ENCODE data around the gene CHP1.

Gene CHP1

DNA sequence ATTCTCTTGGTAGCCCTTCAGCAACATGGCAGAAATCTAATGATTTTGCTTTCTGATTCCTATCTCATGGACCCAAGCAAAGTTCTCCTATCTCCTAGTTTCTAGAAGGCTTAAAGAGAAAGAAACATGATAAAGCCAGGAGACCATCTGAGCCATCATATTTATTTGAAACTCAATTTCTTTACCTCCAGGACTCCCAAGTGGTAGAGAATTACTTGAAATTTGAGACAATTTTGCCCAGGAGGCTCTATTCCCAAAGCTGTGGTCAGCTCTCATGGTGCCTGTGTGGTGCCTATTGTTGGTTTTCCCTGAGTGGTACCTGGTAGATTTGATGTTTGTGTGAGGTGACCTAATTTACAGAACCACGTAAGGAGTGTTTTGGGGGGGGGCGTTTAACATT lies 38.8 kb downstream of the CHP1 start:
- Histone ChIP-seq H3K4me3 (ENCODE audit: insufficient read depth in 1 of 2, low read depth in 1 of 2, low read length in 2 of 2) (no peak overlapping the region), H3K36me3 (ENCODE audit: control insufficient read depth in 1 of 2, insufficient read depth in 2 of 2, low read depth in 1 of 2, low read length in 2 of 2) (peaks cover 17 to 57% of the 10 kb centered on the region in 2 experiments), H3K4me2 (ENCODE audit: low read length, poor library complexity, severe bottlenecking) (no peak overlapping the region), H2AFZ (ENCODE audit: low read depth, low read length) (no peak overlapping the region), H3K9me3 (ENCODE audit: control insufficient read depth, low read length) (no peaks in the 10 kb centered on the region), H4K91ac (ENCODE audit: low read length) (no peak overlapping the region), H2BK15ac (ENCODE audit: low read depth, poor library complexity, severe bottlenecking) (no peak overlapping the region), H3K4me1 (ENCODE audit: control insufficient read depth, insufficient read depth, low read depth, low read length) (no peaks in the 10 kb centered on the region), H3K14ac (ENCODE audit: low read length in 2 of 2) (no peak overlapping the region), H3K4ac (ENCODE audit: low read depth in 1 of 2, low read length in 2 of 2) (no peak overlapping the region), H3K9ac (ENCODE audit: low read length) (no peak overlapping the region), H3K27me3 (ENCODE audit: control insufficient read depth in 1 of 2, insufficient read depth in 1 of 2, low read length in 2 of 2) (no peaks in the 10 kb centered on the region), H3K23ac (ENCODE audit: low read length in 2 of 2) (no peak overlapping the region), H3K18ac (ENCODE audit: low read depth in 1 of 2, low read length in 2 of 2) (no peak overlapping the region), H3K79me1 (replicated peaks; ENCODE audit: low read length, poor library complexity, severe bottlenecking) (peaks cover 6% of the 10 kb centered on the region), H2AK5ac (ENCODE audit: low read length, severe bottlenecking) (no peak overlapping the region), H2BK120ac (ENCODE audit: low read depth, low read length) (no peak overlapping the region), H4K8ac (ENCODE audit: low read length) (no peak overlapping the region), H3K27ac (ENCODE audit: low read length, poor library complexity, severe bottlenecking) (no peak overlapping the region), H2BK12ac (ENCODE audit: low read length in 2 of 2) (no peak overlapping the region), H2BK5ac (ENCODE audit: low read depth, low read length, poor library complexity, severe bottlenecking) (no peak overlapping the region)
- DNase-seq, result no peak
- 100% methylated on average over 2 of the region's 2 CpGs for WGBS

DNA sequence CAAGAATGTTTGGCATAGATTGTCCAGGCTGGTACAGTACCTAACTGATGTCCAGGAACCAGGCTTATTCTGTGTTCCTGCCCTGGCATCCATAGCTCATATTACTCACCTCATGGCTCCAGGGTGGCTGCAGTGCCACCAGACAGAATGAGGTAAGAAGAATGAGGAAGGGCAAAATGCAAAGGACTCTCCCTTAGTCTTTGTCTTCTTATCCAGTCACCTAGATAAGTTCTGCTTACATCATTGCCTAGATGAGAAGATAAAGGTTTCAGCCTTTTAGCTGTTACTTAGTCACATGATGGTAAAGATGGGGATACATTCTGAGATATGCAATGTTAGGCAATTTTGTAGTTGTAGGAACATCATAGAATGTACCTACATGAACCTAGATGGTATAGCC lies 45.8 kb downstream of the CHP1 start:
- peaks cover 2% of the 10 kb centered on the region for H3K4me1 ChIP-seq (ENCODE audit: control insufficient read depth, insufficient read depth, low read depth, low read length)
- DNase-seq, result no peak
- H3K9ac ChIP-seq (ENCODE audit: low read length), result no peak overlapping the region
- H4K91ac ChIP-seq (ENCODE audit: low read length), result no peak overlapping the region
- no peak overlapping the region for H3K4me2 ChIP-seq (ENCODE audit: low read length, poor library complexity, severe bottlenecking)
- H2BK15ac ChIP-seq (ENCODE audit: low read depth, poor library complexity, severe bottlenecking), result no peak overlapping the region
- no peak overlapping the region for H4K8ac ChIP-seq (ENCODE audit: low read length)
- no peak overlapping the region for H3K23ac ChIP-seq (ENCODE audit: low read length in 2 of 2)
- H3K36me3 ChIP-seq (ENCODE audit: control insufficient read depth in 1 of 2, insufficient read depth in 2 of 2, low read depth in 1 of 2, low read length in 2 of 2), result peaks cover 29 to 57% of the 10 kb centered on the region in 2 experiments
- no peak overlapping the region for H2BK5ac ChIP-seq (ENCODE audit: low read depth, low read length, poor library complexity, severe bottlenecking)
- H3K4me3 ChIP-seq (ENCODE audit: insufficient read depth in 1 of 2, low read depth in 1 of 2, low read length in 2 of 2), result no peak overlapping the region
- H3K27me3 ChIP-seq (ENCODE audit: control insufficient read depth in 1 of 2, insufficient read depth in 1 of 2, low read length in 2 of 2), result no peaks in the 10 kb centered on the region
- H2AK5ac ChIP-seq (ENCODE audit: low read length, severe bottlenecking), result no peak overlapping the region
- H3K18ac ChIP-seq (ENCODE audit: low read depth in 1 of 2, low read length in 2 of 2), result no peak overlapping the region
- H2BK120ac ChIP-seq (ENCODE audit: low read depth, low read length), result no peak overlapping the region
- H2AFZ ChIP-seq (ENCODE audit: low read depth, low read length), result no peak overlapping the region
- H2BK12ac ChIP-seq (ENCODE audit: low read length in 2 of 2), result no peak overlapping the region
- no peak overlapping the region for H3K4ac ChIP-seq (ENCODE audit: low read depth in 1 of 2, low read length in 2 of 2)
- peaks cover 3% of the 10 kb centered on the region for H3K79me1 ChIP-seq (replicated peaks; ENCODE audit: low read length, poor library complexity, severe bottlenecking)
- no peak overlapping the region for H3K27ac ChIP-seq (ENCODE audit: low read length, poor library complexity, severe bottlenecking)
- no peak overlapping the region for H3K14ac ChIP-seq (ENCODE audit: low read length in 2 of 2)
- no peaks in the 10 kb centered on the region for H3K9me3 ChIP-seq (ENCODE audit: control insufficient read depth, low read length)

DNA sequence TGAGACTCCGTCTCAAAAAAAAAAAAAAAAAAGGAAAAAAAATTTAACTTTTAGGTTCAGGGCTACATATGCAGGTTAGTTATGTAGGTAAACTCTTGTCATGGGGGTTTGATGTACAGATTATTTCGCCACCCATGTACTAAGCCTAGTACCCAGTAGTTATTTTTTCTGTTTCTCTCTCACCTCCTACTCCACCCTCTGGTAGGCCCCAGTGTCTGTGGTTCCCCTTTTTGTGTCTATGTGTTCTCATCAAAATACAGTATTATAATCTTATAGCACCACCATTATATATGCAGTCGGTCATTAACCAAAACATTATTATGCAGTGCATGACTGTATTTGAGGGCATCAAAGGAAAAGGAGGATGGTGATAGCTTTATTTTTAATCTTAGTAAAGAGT lies 47.3 kb downstream of the CHP1 start:
- Histone ChIP-seq H2BK120ac (ENCODE audit: low read depth, low read length) (no peak overlapping the region), H3K27me3 (ENCODE audit: control insufficient read depth in 1 of 2, insufficient read depth in 1 of 2, low read length in 2 of 2) (no peaks in the 10 kb centered on the region), H2BK15ac (ENCODE audit: low read depth, poor library complexity, severe bottlenecking) (no peak overlapping the region), H2BK12ac (ENCODE audit: low read length in 2 of 2) (no peak overlapping the region), H3K9me3 (ENCODE audit: control insufficient read depth, low read length) (no peaks in the 10 kb centered on the region), H3K4me3 (ENCODE audit: insufficient read depth in 1 of 2, low read depth in 1 of 2, low read length in 2 of 2) (no peak overlapping the region), H4K8ac (ENCODE audit: low read length) (no peak overlapping the region), H3K36me3 (ENCODE audit: control insufficient read depth in 1 of 2, insufficient read depth in 2 of 2, low read depth in 1 of 2, low read length in 2 of 2) (peaks cover 23 to 47% of the 10 kb centered on the region in 2 experiments), H4K91ac (ENCODE audit: low read length) (no peak overlapping the region), H3K27ac (ENCODE audit: low read length, poor library complexity, severe bottlenecking) (no peak overlapping the region), H3K9ac (ENCODE audit: low read length) (no peak overlapping the region), H3K4me1 (ENCODE audit: control insufficient read depth, insufficient read depth, low read depth, low read length) (peaks cover 4% of the 10 kb centered on the region), H3K4me2 (ENCODE audit: low read length, poor library complexity, severe bottlenecking) (no peak overlapping the region), H2BK5ac (ENCODE audit: low read depth, low read length, poor library complexity, severe bottlenecking) (no peak overlapping the region), H3K79me1 (replicated peaks; ENCODE audit: low read length, poor library complexity, severe bottlenecking) (peaks cover 5% of the 10 kb centered on the region), H3K4ac (ENCODE audit: low read depth in 1 of 2, low read length in 2 of 2) (no peak overlapping the region), H2AK5ac (ENCODE audit: low read length, severe bottlenecking) (no peak overlapping the region), H2AFZ (ENCODE audit: low read depth, low read length) (no peak overlapping the region), H3K23ac (ENCODE audit: low read length in 2 of 2) (no peak overlapping the region), H3K18ac (ENCODE audit: low read depth in 1 of 2, low read length in 2 of 2) (no peak overlapping the region), H3K14ac (ENCODE audit: low read length in 2 of 2) (no peak overlapping the region)
- 83% methylated on average over 1 of the region's 3 CpGs for WGBS
- no peak for DNase-seq

DNA sequence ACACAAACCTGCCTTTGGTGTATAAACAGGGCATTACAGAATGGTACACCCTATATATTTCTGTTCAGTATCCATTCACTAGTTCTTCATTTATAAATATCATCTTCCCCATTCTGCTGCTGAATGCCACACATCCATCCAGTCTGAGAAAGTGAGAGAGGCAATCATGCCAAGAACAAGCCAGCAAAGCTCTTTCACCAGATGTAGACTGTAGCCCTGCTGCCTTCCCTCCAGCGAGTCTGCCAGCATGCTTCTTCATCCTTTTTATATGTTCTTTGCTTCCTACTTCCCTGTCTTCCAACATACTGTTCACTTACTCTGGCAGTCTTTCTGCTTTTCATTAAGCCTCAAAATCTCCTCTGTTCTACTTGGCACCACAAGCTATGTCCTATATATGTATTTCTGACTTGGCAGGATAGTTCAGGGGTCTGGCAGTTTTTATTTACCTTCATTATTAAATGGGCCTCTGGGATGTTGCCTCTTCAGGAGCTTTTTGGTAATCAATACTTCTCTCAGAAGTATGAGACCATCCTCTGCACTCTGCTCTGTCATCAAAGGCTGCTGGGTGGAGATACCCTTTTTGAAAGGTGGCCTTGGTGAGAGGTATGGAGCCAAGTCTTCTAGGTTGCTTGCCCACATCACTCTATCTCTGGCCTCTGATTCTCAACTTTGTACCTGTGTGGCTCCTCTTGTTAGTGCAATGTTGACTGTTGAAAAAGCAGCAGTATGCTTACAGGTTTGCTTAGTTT lies 48.6 kb downstream of the CHP1 start:
- Histone ChIP-seq H3K27ac (ENCODE audit: low read length, poor library complexity, severe bottlenecking) (no peak overlapping the region), H3K79me1 (replicated peaks; ENCODE audit: low read length, poor library complexity, severe bottlenecking) (peaks cover 2% of the 10 kb centered on the region), H4K8ac (ENCODE audit: low read length) (no peak overlapping the region), H3K27me3 (ENCODE audit: control insufficient read depth in 1 of 2, insufficient read depth in 1 of 2, low read length in 2 of 2) (no peaks in the 10 kb centered on the region), H3K4me1 (ENCODE audit: control insufficient read depth, insufficient read depth, low read depth, low read length) (peaks cover 5% of the 10 kb centered on the region), H2BK120ac (ENCODE audit: low read depth, low read length) (no peak overlapping the region), H2BK15ac (ENCODE audit: low read depth, poor library complexity, severe bottlenecking) (no peak overlapping the region), H2BK12ac (ENCODE audit: low read length in 2 of 2) (no peak overlapping the region), H3K23ac (ENCODE audit: low read length in 2 of 2) (no peak overlapping the region), H3K4me2 (ENCODE audit: low read length, poor library complexity, severe bottlenecking) (no peak overlapping the region), H3K4ac (ENCODE audit: low read depth in 1 of 2, low read length in 2 of 2) (no peak overlapping the region), H3K4me3 (ENCODE audit: insufficient read depth in 1 of 2, low read depth in 1 of 2, low read length in 2 of 2) (no peak overlapping the region), H4K91ac (ENCODE audit: low read length) (no peak overlapping the region), H3K9ac (ENCODE audit: low read length) (no peak overlapping the region), H3K36me3 (ENCODE audit: control insufficient read depth in 1 of 2, insufficient read depth in 2 of 2, low read depth in 1 of 2, low read length in 2 of 2) (peaks cover 16 to 40% of the 10 kb centered on the region in 2 experiments), H3K9me3 (ENCODE audit: control insufficient read depth, low read length) (no peaks in the 10 kb centered on the region), H3K18ac (ENCODE audit: low read depth in 1 of 2, low read length in 2 of 2) (no peak overlapping the region), H3K14ac (ENCODE audit: low read length in 2 of 2) (no peak overlapping the region), H2BK5ac (ENCODE audit: low read depth, low read length, poor library complexity, severe bottlenecking) (no peak overlapping the region), H2AK5ac (ENCODE audit: low read length, severe bottlenecking) (no peak overlapping the region), H2AFZ (ENCODE audit: low read depth, low read length) (no peak overlapping the region)
- DNase-seq, result no peak
- WGBS, result 100% methylated on average over 1 of the region's 1 CpG
